ENCODE data around the gene ZNF417. TPM values are rescaled to one million over a fixed set of nuclear protein-coding genes. Genes with fewer than 3 reads are reported as not detected.

The ZNF417 gene
- total RNA-seq (2022; extraction: Qiagen RNA extraction; ENCODE audit: low read depth) = 2.8 to 4.6 TPM (median 4.2 TPM) in 5 replicates

DNA sequence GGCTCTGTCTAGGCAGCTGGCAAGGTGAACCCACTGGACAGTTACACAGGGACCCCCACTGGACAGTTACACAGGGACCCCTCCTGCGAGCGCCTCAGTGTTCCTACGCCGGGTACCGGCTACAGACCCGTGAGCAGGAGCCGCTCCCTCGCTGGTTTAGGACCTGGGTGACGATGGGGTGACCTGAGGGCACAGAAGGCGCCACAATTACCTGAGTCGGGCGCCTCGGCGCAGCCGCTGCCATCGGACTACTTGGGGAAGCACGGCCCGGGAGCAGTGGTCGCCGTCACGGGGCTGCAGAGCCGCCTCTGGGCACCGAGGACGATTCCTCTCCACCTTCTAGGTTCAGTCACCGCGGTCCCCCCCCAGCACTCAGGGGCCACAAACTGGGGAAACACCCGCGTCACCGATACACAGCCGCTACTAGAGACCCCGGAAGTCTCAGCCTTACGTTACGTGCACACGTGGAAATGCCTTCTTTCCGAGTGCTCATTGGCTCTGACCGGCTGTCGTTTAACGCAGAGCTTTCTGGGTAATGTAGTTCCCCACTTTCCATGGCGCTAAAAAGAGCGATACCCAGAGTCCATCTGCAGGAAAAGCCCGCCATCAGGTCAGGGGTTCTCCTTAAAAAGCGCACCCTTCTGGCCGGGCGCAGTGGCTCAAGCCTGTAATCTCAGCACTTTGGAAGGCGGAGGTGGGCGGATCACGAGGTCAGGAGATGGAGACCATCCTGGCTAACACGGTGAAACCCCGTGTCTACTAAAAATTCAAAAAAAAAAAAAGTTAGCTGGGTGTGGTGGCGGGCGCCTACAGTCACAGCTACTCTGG lies at the start of gene ZNF417:
Gene ZNF417 (minus strand): TSS at position 425 of the 828 bp plus-strand sequence. CDS start 181 bp downstream, at position 244.

DNA sequence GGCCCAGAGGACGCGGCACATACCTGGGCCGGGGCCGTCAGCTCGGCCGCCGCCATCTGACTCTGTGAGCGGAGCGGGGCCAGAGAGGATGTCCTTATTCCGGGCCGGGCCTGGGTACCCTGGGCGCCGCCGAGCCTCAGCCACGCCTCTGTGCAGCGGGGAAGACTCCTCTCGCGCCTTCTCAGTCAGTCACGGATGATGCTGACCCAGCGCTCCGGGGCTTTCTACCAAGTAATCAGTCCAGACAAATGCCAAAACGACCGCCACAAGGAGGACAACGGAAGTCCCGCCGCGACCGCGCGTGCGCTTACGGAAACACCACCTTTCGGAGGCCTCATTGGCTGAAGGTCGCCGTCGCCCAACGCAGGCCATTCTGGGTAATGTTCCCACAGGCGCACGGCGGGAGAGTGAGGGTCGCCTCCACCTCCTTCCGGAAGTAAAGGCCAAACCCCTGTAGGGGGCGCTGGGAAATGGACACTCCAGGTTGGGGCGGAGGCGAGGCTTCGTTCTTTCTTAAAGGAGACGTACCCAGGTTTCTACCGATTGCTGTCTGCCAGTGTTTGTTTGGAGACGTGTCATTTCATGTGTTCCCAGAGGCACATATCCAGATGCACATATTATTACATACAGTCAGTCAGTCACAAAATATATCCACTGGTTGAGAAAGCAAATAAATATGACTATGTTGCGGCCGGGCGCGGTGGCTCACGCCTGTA lies 31.2 kb upstream of the ZNF417 start, which contains the start of gene ZNF256:
Gene ZNF256 (minus strand): TSS at position 288 of the 716 bp plus-strand sequence. CDS start 232 bp downstream, at position 56.

DNA sequence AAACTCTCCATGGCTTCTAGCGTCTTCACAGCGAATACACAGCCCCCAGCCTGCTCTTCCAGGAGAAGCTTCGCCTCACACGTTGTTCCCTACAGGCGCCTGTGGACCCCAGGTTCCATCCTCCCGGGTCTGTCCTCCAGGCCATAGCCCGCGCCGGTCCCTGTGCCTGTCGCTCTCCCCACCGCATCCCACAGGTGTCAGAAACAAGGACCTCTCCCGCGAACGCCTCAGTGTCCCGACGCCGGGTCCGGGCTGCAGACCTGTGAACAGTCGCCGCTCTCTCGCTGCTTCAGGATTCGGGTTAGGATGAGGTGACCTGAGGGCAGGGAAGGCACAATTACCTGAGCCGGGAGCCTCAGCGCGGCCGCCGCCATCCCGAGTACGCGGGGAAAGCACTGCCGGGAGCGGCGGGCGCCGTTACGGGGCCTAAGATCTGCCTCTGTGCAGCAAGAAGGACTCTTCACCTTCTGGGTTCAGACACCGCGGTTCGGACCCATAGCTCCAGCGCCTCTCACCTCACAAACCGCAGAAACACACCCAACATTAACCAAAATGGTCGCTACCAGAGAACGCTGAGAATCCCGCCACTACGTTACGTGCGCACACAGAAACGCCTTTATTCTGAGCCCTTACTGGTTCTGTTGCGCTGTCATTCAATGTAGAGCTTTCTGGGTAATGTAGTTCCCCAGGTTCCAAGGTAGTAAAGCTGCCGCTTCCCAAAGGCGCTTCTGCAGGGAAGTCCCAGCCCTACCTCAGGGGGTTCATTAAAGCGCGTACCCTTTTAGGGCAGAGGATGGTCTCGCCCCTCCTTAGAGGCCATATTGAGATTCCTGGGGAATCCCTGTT lies 18.7 kb upstream of the ZNF417 start, which contains the start of gene ZNF418:
Gene ZNF418 (minus strand): TSS at position 583 of the 846 bp plus-strand sequence. CDS start 1,580 bp downstream, outside the sequence.

DNA sequence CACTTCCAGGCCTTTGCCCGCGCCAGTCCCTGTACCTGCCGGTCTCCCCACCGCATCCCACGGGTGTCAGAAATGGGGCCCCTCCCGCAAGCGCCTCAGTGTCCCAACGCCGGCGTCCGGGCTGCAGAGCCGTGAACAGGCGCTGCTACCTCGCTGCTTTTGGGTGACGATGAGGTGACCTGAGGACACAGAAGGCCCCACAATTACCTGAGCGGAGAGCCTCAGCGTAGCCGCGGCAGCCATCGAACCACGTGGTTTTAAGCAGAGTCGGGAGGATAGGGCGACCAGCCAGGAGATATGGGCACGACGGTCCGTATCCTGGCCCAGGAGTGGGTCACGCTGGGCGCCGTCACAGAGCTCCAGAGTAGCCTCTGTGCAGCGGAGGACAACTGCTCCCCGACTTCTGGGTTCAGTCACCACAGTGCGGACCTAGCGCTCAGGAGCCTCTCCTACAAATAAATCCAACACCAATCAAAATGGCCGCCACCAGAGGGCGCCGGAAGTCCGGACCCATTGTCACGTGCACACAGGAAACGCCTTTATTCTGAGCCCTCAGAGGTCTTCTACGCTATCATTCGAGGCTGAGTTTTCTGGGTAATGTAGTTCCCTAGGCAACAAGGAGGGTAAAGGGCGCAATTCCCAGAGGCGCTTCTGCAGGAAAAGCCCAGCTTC lies 27.7 kb downstream of the ZNF417 start, which contains the start of gene ZNF814:
Gene ZNF814 (minus strand): TSS at position 478 of the 672 bp plus-strand sequence. CDS start 235 bp downstream, at position 243.

Other genes starting within 250 kb of the ZNF417 start
- gene ZSCAN4, start 247.7 kb downstream of the ZNF417 start, total RNA-seq (2022; extraction: Qiagen RNA extraction; ENCODE audit: low read depth) = not detected in 5 replicates
- 4.8 to 5.6 TPM (median 5.0 TPM) in 5 replicates for gene ZNF551, start 234.6 kb downstream of the ZNF417 start, total RNA-seq (2022; extraction: Qiagen RNA extraction; ENCODE audit: low read depth)
- gene ZNF154, start 207.4 kb downstream of the ZNF417 start, total RNA-seq (2022; extraction: Qiagen RNA extraction; ENCODE audit: low read depth) = not detected in 5 replicates
- gene ZNF671, start 189.0 kb downstream of the ZNF417 start, total RNA-seq (2022; extraction: Qiagen RNA extraction; ENCODE audit: low read depth) = 0.69 to 1.1 TPM (median 1.0 TPM) in 5 replicates
- gene ZNF776, start 169.8 kb downstream of the ZNF417 start, total RNA-seq (2022; extraction: Qiagen RNA extraction; ENCODE audit: low read depth) = 5.0 to 7.4 TPM (median 5.3 TPM) in 5 replicates
- 5.1 to 7.2 TPM (median 6.6 TPM) in 5 replicates for gene ZNF586, start 146.9 kb downstream of the ZNF417 start, total RNA-seq (2022; extraction: Qiagen RNA extraction; ENCODE audit: low read depth)
- gene ZNF552, start 101.7 kb downstream of the ZNF417 start, total RNA-seq (2022; extraction: Qiagen RNA extraction; ENCODE audit: low read depth) = 4.0 to 6.7 TPM (median 5.4 TPM) in 5 replicates
- gene ZNF587B, start 86.3 kb downstream of the ZNF417 start, total RNA-seq (2022; extraction: Qiagen RNA extraction; ENCODE audit: low read depth) = 6.8 to 9.3 TPM (median 8.4 TPM) in 5 replicates
- 5.2 to 6.7 TPM (median 6.6 TPM) in 5 replicates for gene ZNF587, start 66.7 kb downstream of the ZNF417 start, total RNA-seq (2022; extraction: Qiagen RNA extraction; ENCODE audit: low read depth)
- gene ZNF814, start 27.6 kb downstream of the ZNF417 start, total RNA-seq (2022; extraction: Qiagen RNA extraction; ENCODE audit: low read depth) = 1.4 to 4.4 TPM (median 2.6 TPM) in 5 replicates
- 0.70 to 1.8 TPM (median 1.1 TPM) in 5 replicates for gene ZNF418, start 18.8 kb upstream of the ZNF417 start, total RNA-seq (2022; extraction: Qiagen RNA extraction; ENCODE audit: low read depth)
- 1.0 to 1.4 TPM (median 1.3 TPM) in 5 replicates for gene ZNF256, start 31.1 kb upstream of the ZNF417 start, total RNA-seq (2022; extraction: Qiagen RNA extraction; ENCODE audit: low read depth)
- not detected in 5 replicates for gene C19orf18, start 57.9 kb upstream of the ZNF417 start, total RNA-seq (2022; extraction: Qiagen RNA extraction; ENCODE audit: low read depth)
- 1.3 to 3.4 TPM (median 2.5 TPM) in 5 replicates for gene ZNF606, start 86.2 kb upstream of the ZNF417 start, total RNA-seq (2022; extraction: Qiagen RNA extraction; ENCODE audit: low read depth)
- gene ZSCAN1, start 117.4 kb upstream of the ZNF417 start, total RNA-seq (2022; extraction: Qiagen RNA extraction; ENCODE audit: low read depth) = not detected in 5 replicates
- gene ZNF135, start 142.7 kb upstream of the ZNF417 start, total RNA-seq (2022; extraction: Qiagen RNA extraction; ENCODE audit: low read depth) = not detected in 5 replicates
- 1.9 to 2.7 TPM (median 2.1 TPM) in 5 replicates for gene ZSCAN18, start 181.6 kb upstream of the ZNF417 start, total RNA-seq (2022; extraction: Qiagen RNA extraction; ENCODE audit: low read depth)
- 2.6 to 3.4 TPM (median 2.9 TPM) in 5 replicates for gene ZNF329, start 234.2 kb upstream of the ZNF417 start, total RNA-seq (2022; extraction: Qiagen RNA extraction; ENCODE audit: low read depth)